Muscle layer of duodenum (tissue), 2 donors: ENCODE measurements around the gene SPTBN4.
"Not testable (repeated sequence)": the region's sequence is repeated elsewhere in the genome, so short reads cannot be mapped to it uniquely, and the experiment has no call there.

Source experiments
- H3K27ac ChIP-seq: one replicate; pipeline ENCODE4 v1.7.0; 2013; ENCODE audit warnings: mild to moderate bottlenecking, low read length
- H3K27me3 ChIP-seq: one replicate; pipeline ENCODE4 v1.7.0; 2013; ENCODE audit warnings: low read depth, mild to moderate bottlenecking, control low read depth, low read length
- H3K36me3 ChIP-seq, 2 donors: one replicate each; pipeline ENCODE4 v1.7.0; 2013; ENCODE audit warnings: low read length in 2 of 2, control low read depth in 1 of 2, mild to moderate bottlenecking in 1 of 2; ENCODE audit not compliant: insufficient read depth in 2 of 2, control insufficient read depth in 1 of 2
- H3K4me1 ChIP-seq, 2 donors: one replicate each; pipeline ENCODE4 v1.7.0; 2013; ENCODE audit warnings: low read length in 2 of 2, mild to moderate bottlenecking in 2 of 2, control low read depth in 1 of 2, moderate library complexity in 1 of 2; ENCODE audit not compliant: insufficient read depth in 2 of 2, control insufficient read depth in 1 of 2
- H3K4me3 ChIP-seq, 2 donors: one replicate each; pipeline ENCODE4 v1.7.0; 2013; ENCODE audit warnings: low read length in 2 of 2, low read depth in 1 of 2, mild to moderate bottlenecking in 1 of 2
- H3K9me3 ChIP-seq, 2 donors: one replicate each; pipeline ENCODE4 v1.7.0; 2013; ENCODE audit warnings: low read length in 2 of 2, control low read depth in 1 of 2, mild to moderate bottlenecking in 1 of 2; ENCODE audit not compliant: control insufficient read depth in 1 of 2
- donor health status: healthy.

Gene SPTBN4

DNA sequence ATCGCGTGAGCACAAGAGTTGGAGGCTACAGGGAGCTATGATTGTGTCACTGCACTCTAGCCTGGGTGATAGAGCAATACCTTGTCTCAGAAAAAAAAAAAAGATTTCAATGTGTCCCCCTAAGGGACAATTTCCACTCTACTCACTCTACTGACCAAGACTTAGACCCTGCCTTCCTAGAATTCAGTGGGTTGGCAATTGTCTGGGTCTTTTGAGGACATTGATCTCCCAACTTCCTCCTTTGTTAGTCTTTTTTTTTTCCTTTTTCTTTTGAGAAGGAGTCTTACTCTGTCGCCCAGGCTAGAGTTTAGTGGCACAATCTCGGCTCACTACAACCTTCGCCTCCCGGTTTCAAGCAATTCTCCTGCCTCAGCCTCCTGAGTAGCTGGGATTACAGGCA is 2.2 kb downstream of the SPTBN4 start:
- H3K4me1 ChIP-seq: peaks cover 13 to 27% of the 10 kb centered on the region in 2 donors
- H3K36me3 ChIP-seq: no peaks in the 10 kb centered on the region
- no peak overlapping the region for H3K27ac ChIP-seq
- no peak overlapping the region for H3K4me3 ChIP-seq
- H3K9me3 ChIP-seq: no peaks in the 10 kb centered on the region
- no peaks in the 10 kb centered on the region for H3K27me3 ChIP-seq

DNA sequence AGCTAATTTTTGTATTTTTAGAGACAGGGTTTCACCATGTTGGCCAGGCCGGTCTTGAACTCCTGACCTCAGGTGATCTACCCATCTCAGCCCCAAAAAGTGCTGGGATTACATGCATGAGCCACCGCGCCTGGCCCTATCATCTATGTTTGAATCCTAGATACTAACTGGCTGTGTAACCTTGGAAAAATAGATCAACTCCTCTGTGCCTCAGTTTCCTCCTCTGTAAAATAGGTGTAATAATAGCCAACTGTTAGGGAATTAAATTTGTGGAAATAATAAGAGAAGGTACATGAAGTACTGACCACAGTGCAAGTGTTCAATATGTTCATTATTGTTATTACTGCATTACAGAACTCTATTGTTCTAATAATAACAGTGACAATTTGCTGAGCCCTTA is 4.3 kb downstream of the SPTBN4 start:
- Histone ChIP-seq H3K4me3 (no peak overlapping the region), H3K4me1 (peaks cover 3 to 11% of the 10 kb centered on the region in 2 donors), H3K36me3 (no peaks in the 10 kb centered on the region), H3K27ac (no peak overlapping the region), H3K27me3 (no peaks in the 10 kb centered on the region), H3K9me3 (no peaks in the 10 kb centered on the region)

DNA sequence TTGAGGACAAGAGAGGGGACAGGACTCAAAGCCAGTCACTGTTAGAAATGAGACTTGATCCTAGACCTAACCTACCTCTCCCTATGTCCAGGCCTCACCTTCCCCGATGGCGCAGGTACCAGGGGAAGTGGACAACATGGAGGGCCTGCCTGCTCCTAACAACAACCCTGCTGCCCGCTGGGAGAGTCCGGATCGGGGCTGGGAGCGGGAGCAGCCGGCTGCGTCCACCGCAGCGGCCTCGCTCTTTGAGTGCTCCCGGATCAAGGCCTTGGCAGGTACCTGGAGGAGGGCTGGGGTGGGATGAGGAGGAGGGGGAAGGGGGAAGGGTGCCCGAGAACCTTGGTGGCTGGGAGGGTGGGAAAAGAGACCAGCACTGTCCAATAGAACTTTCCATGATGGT is 5.7 kb downstream of the SPTBN4 start:
- H3K27me3 ChIP-seq: no peaks in the 10 kb centered on the region

DNA sequence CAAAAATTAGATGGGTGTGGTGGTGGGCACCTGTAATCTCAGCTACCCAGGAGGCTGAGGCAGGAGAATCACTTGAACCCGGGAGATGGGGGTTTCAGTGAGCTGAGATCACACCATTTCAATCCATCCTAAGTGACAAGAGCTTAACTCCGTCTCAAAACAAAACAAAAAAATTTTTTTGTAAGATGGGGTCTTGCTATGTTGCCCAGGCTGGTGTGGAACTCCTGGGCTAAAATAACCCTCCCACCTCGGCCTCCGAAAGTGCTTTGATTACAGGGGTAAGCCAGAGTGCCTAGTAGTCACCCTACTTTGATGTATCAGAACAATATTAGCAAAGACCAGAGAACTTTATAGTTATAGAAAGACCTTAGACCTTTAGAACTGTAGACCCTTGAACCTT is 7.9 kb downstream of the SPTBN4 start:
- no peaks in the 10 kb centered on the region for H3K36me3 ChIP-seq
- no peaks in the 10 kb centered on the region for H3K27me3 ChIP-seq
- H3K27ac ChIP-seq: no peak overlapping the region
- no peaks in the 10 kb centered on the region for H3K9me3 ChIP-seq
- H3K4me1 ChIP-seq: no peaks in the 10 kb centered on the region
- no peak overlapping the region for H3K4me3 ChIP-seq

More for the DNA sequence above, 5.7 kb downstream of the SPTBN4 start:
- H3K36me3 ChIP-seq: no peaks in the 10 kb centered on the region
- H3K9me3 ChIP-seq: no peaks in the 10 kb centered on the region
- H3K4me1 ChIP-seq: peaks cover 0 to 2% of the 10 kb centered on the region in 2 donors
- no peak overlapping the region for H3K4me3 ChIP-seq
- no peak overlapping the region for H3K27ac ChIP-seq

DNA sequence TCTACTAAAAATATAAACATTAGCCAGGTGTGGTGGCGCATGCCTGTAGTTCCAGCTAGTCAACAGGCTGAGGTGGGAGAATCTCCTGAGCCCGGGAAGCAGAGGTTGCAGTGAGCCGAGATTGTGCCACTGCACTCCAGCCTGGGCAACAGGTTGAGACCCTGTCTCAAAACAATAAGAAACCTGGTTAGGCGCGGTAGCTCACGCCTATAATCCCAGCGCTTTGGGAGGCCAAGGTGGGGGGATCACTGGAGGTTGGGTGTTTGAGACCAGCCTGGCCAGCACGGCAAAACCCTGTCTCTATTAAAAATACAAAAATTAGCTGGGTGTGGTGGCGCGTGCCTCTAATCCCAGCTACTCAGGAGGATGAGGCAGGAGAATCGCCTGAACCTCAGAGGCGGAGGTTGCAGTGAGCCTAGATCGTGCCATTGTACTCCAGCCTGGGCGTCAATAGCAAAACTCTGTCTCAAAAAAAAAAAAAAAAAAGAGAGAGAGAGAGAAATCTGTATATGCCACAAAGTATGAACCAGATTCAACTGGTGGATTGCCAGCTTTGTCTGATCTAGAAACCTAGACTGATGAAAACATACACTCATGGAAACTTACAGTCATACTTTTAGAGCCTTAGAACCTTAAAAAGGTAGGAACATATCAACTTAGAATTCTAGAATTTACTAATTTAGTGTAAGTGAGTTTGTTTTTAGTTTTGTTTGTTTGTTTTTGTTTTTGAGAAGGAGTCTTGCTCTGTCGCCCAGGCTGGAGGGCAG is 9.3 kb downstream of the SPTBN4 start:
- H3K36me3 ChIP-seq: not testable (repeated sequence)

DNA sequence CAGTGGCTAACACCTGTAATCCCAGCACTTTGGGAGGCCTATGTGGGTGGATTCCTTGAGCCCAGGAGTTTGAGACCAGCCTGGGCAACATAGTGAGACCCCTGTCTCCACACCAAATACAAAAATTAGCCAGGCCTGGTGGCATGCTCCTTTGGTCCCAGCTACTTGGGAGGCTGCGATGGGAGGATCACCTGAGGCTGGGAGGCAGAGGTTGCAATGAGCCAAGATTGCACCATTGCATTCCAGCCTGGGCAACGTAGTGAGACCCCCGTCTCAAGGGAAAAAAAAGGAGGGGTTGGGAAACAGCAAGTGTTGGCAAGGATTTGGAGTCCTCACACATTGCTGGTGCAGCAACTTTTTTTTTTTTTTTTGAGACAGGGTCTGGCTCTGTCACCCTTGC is 19.2 kb downstream of the SPTBN4 start:
- Histone ChIP-seq H3K4me3 (no peak overlapping the region), H3K27ac (no peak overlapping the region), H3K9me3 (no peaks in the 10 kb centered on the region), H3K4me1 (peaks cover 0 to 4% of the 10 kb centered on the region in 2 donors), H3K27me3 (no peaks in the 10 kb centered on the region), H3K36me3 (no peaks in the 10 kb centered on the region)

More for the DNA sequence above, 9.3 kb downstream of the SPTBN4 start:
- H3K27ac ChIP-seq, H3K4me3 ChIP-seq, H3K9me3 ChIP-seq, H3K4me1 ChIP-seq, H3K27me3 ChIP-seq: not testable (repeated sequence)

DNA sequence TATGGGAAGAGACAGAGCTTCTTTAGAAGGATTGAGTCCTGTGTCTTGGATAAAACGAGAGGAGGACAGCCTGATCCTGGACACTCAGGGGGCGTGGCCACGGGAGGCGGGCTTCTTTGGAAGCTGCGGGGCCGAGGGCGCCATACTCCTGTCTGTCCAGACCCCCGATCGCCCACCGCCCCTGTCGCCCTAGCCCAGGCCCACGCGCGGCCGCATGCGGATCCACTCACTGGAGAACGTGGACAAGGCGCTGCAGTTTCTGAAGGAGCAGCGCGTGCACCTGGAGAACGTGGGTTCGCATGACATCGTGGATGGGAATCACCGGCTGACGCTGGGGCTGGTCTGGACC is 23.1 kb downstream of the SPTBN4 start:
- peaks cover 0 to 5% of the 10 kb centered on the region in 2 donors for H3K36me3 ChIP-seq
- H3K9me3 ChIP-seq: no peaks in the 10 kb centered on the region
- no peak overlapping the region for H3K4me3 ChIP-seq
- H3K27ac ChIP-seq: no peak overlapping the region
- H3K4me1 ChIP-seq: peaks cover 0 to 4% of the 10 kb centered on the region in 2 donors
- no peaks in the 10 kb centered on the region for H3K27me3 ChIP-seq

DNA sequence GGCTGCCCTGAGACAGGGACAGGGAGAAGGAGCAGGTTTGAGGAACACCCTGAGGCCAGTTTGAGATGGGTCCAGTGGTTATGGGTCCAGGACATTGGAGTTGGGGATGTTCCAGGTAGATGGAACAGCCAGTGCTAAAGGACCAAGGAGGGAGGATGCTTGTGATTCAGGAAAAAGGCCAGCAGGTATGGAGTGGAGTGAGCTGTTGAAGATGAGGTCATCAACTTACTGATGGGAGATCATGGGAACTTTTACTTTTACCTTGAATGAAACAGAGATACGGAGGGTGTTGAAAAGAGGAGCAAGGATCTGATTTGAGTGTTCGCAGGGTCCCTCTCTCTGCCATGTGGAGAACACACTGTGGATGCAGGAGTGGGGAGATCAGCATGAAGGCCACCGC is 25.5 kb downstream of the SPTBN4 start:
- Histone ChIP-seq H3K36me3 (peaks cover 0 to 11% of the 10 kb centered on the region in 2 donors), H3K4me1 (peaks cover 0 to 4% of the 10 kb centered on the region in 2 donors), H3K9me3 (no peaks in the 10 kb centered on the region), H3K27ac (no peak overlapping the region), H3K4me3 (no peak overlapping the region), H3K27me3 (no peaks in the 10 kb centered on the region)

DNA sequence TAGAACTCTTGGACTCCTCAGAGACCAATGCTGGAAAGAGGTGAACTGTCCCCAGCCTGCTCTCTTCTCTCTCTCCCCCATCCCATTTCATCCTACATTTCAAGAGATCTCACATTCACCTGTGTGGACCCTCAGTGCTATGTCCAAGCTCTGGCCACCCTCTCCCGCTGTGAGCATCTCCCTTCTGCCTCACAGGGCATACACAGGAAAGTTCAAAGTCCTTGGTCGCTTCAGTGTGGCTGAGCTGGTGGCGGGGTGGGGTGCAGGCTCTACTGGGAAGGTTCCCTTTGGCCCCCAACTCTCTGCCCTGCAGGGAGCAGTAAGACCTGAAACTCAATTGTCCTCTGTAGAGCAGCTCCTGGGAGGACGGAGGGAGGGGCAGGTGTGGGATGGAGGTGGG is 27.0 kb downstream of the SPTBN4 start:
- Histone ChIP-seq H3K4me1 (no peaks in the 10 kb centered on the region), H3K36me3 (peaks cover 0 to 18% of the 10 kb centered on the region in 2 donors), H3K27me3 (no peaks in the 10 kb centered on the region), H3K9me3 (no peaks in the 10 kb centered on the region), H3K27ac (no peak overlapping the region), H3K4me3 (no peak overlapping the region)

DNA sequence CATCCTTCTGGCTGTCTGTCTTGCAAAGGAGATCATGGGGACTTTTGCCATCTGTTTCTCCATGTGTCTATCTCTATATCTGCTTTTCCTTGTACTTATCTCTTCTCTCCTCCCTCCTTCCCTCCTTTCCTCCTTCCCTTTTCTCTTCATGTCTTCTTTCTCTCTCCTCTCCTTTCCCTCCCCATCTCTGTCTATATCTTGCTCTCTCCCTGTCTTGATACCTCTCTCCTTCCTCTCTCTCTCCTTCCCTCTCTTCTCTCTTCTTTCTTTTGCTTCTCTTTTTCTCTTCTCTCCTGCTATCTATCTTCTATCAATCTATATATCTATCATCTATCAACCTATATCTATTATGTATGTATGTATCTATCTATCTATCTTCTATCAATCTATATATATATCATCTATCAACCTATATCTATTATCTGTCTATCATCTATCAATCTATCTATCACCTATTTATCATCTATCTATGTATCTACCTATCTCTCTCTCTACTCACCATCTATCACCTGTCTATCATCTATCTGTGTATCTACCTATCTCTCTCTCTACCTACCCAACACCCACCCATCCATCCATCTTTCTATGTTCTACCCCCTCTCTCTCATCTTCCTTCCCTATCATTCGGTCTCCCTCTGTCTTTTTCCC is 27.5 kb downstream of the SPTBN4 start:
- no peaks in the 10 kb centered on the region for H3K4me1 ChIP-seq
- peaks cover 0 to 18% of the 10 kb centered on the region in 2 donors for H3K36me3 ChIP-seq
- no peak overlapping the region for H3K4me3 ChIP-seq
- H3K27ac ChIP-seq: no peak overlapping the region
- H3K9me3 ChIP-seq: no peaks in the 10 kb centered on the region
- H3K27me3 ChIP-seq: no peaks in the 10 kb centered on the region

DNA sequence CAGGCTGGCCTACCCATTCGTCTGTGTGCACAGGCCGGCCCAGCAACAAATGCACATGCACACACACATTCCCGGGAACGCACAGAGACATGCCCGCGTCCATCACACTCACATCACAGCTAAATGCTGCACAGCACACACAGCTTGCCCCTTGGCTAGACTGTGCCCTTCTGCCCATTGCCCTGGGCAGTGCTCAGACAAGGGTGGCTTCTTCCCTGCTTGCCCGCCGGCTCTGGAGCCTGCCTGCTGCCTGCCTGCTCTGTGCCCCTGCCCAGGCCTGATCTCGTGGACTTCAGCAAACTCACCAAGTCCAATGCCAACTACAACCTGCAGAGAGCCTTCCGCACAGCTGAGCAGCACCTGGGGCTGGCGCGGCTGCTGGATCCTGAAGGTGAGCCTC is 30.4 kb downstream of the SPTBN4 start:
- H3K4me1 ChIP-seq: no peaks in the 10 kb centered on the region

More for the DNA sequence above, 30.4 kb downstream of the SPTBN4 start:
- H3K27me3 ChIP-seq: no peaks in the 10 kb centered on the region
- H3K9me3 ChIP-seq: no peaks in the 10 kb centered on the region
- no peak overlapping the region for H3K4me3 ChIP-seq
- H3K36me3 ChIP-seq: peaks cover 0 to 18% of the 10 kb centered on the region in 2 donors
- H3K27ac ChIP-seq: no peak overlapping the region
